Psoas muscle (tissue), 8 donors: ENCODE data around the gene FXYD4. TPM values are rescaled to one million over a fixed set of nuclear protein-coding genes. Genes with fewer than 3 reads are reported as not detected.
A peak's percentile ranks its signal among the peaks of the same experiment; 100 is the strongest.

Experiments used
- ATAC-seq, 4 donors: fragments of 200-7000 bp; cut with Tn5 transposase; one replicate each; pipeline ENCODE4 v1.9.1; 2020; ENCODE audit warnings: moderate library complexity in 3 of 4, mild to moderate bottlenecking in 2 of 4
- DNase-seq, 2 donors: peaks; one replicate each; pipeline ENCODE4 v3.0.0-alpha.2; 2020
- H3K27ac ChIP-seq: fragments of 200-600 bp; one replicate; pipeline ENCODE4 v1.8.0; 2022
- H3K27me3 ChIP-seq, 3 donors: fragments of 200-600 bp in 1 of 3; one replicate each; pipeline versions ENCODE4 v1.6.1 to v1.8.0; 2013 to 2022; ENCODE audit warnings: low read length in 2 of 3, mild to moderate bottlenecking in 2 of 3, moderate library complexity in 1 of 3; ENCODE audit not compliant: insufficient read depth in 3 of 3
- H3K36me3 ChIP-seq, 2 donors: fragments of 200-600 bp in 1 of 2; one replicate each; pipeline versions ENCODE4 v1.6.1 to v1.8.0; 2013 to 2022; ENCODE audit warnings: low read depth in 1 of 2, mild to moderate bottlenecking in 1 of 2, moderate library complexity in 1 of 2; ENCODE audit not compliant: insufficient read depth in 1 of 2
- H3K4me1 ChIP-seq: fragments of 200-600 bp; one replicate; pipeline ENCODE4 v1.8.0; 2022
- H3K4me3 ChIP-seq: fragments of 200-600 bp; one replicate; pipeline ENCODE4 v1.8.0; 2022; ENCODE audit warnings: mild to moderate bottlenecking
- H3K9me3 ChIP-seq: fragments of 200-600 bp; one replicate; pipeline ENCODE4 v1.8.0; 2022
- WGBS, 3 donors: extraction: QIAGEN DNeasy Blood & Tissue Kit; methylation state at CpG; one replicate each; pipeline versions ENCODE4 v1.1.6 to v1.1.7; 2013; 5-methylcytosine and 5-hydroxymethylcytosine counted together
- intact Hi-C, 2 donors: fragments of 100-400 bp; cut with DNase I; formaldehyde crosslinking; loops; one replicate each; pipeline versions ENCODE4 v1.11.0 to v1.14.2; 2022
- polyA plus RNA-seq, 3 donors: library from polyadenylated mRNA; stranded (reverse); fragments of 200-250 nt; gene quantifications; one replicate each; pipeline ENCODE4 v1.2.3, GENCODE V29; 2013
- total RNA-seq, 4 donors: library from RNA; stranded (reverse); fragmentation: NEBNext Ultra II Directional in 2 of 4; extraction: Animal tissue kit (Norgen Biotek cat#: 25700) in 2 of 4; gene quantifications; one replicate each; pipeline versions ENCODE4 v1.2.1 to v1.2.4, GENCODE V29; 2021 to 2023
- TF ChIP-seq, protein P1 (sequence below): fragments of 200-600 bp; IDR thresholded peaks from one replicate; pipeline ENCODE4 v1.8.0; 2022; ENCODE audit warnings: antibody characterized with exemption
- donor health status: healthy with polysubstance abuse.
- donor health status: DM: no; HTN: no; CAD: no; lungs with moderate emphysema.
- donor health status: Bipolar disorder and iron deficiency.
- donor health status: healthy.
- donor health status: DM: yes; HTN: yes; CAD: no.
- donor health status: DM: no; HTN: no; CAD: no.
- donor health status: DM: no; HTN: no; CAD: no.
- donor health status: DM: yes; HTN: yes; CAD: no.

FXYD4 gene
- total and polyA plus RNA-seq, 7 donors, result 0.18 to 3.0 (median 0.74) TPM; not detected in 4

DNA sequence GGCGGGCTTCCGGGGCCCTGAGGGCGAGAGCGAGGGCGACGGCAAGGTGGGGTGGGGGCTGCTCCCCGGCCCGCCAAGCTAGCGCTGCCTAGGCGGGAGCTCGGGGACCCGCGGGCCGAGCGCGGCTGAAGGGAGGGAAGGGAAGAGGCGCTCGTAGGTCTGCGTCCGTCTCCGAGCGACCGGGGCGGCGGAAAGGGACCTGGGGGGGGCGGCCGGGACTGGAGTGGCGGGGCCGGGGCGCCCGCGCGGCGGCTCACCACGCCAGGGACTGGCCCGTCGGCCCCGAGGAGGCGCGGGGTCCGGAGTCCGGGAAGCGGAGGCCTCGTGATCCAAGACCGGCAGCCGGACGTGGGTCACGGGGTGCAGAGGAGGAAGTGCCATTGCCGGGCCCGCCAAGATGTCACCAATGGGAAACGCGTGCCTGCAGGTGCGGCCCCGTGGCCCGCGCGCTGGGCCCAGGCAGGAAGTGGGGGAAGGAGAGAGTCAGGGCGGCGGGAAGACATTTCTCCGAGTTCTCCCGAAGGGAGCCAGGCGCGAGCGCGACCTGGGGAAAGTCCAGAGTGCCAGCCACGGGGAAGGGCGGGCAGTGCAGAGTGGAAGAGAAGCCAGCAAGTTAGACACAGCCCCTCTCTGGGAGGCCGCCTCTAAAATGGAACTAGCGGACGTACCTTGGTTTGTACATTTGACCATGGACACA is 25.6 kb downstream of the FXYD4 start:
- no peaks in the 10 kb centered on the region for H3K27me3 ChIP-seq
- peak; percentile 91 to 95 (median 92) for ATAC-seq
- TF ChIP-seq, protein P1, sequence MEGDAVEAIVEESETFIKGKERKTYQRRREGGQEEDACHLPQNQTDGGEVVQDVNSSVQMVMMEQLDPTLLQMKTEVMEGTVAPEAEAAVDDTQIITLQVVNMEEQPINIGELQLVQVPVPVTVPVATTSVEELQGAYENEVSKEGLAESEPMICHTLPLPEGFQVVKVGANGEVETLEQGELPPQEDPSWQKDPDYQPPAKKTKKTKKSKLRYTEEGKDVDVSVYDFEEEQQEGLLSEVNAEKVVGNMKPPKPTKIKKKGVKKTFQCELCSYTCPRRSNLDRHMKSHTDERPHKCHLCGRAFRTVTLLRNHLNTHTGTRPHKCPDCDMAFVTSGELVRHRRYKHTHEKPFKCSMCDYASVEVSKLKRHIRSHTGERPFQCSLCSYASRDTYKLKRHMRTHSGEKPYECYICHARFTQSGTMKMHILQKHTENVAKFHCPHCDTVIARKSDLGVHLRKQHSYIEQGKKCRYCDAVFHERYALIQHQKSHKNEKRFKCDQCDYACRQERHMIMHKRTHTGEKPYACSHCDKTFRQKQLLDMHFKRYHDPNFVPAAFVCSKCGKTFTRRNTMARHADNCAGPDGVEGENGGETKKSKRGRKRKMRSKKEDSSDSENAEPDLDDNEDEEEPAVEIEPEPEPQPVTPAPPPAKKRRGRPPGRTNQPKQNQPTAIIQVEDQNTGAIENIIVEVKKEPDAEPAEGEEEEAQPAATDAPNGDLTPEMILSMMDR, result no peak
- peak overlapping the region; percentile 75 for H3K4me3 ChIP-seq
- no peaks in the 10 kb centered on the region for H3K9me3 ChIP-seq
- 0 to 1% (median 0%) methylated on average over 34 to 67 of the region's 70 CpGs for WGBS, 3 donors
- peak overlapping the region; percentile 94 for H3K27ac ChIP-seq
- H3K4me1 ChIP-seq, result peaks cover 54% of the 10 kb centered on the region
- H3K36me3 ChIP-seq, result peaks cover 9 to 43% of the 10 kb centered on the region in 2 donors
- DNase-seq, result peak; percentile 88 to 92
- intact Hi-C loops, result loop anchor here (1.0 to 5.0 kb wide), 2 partner anchors 10 to 40 kb away; partner anchors contain the start of gene ZNF487 (in 1 of the 2)

DNA sequence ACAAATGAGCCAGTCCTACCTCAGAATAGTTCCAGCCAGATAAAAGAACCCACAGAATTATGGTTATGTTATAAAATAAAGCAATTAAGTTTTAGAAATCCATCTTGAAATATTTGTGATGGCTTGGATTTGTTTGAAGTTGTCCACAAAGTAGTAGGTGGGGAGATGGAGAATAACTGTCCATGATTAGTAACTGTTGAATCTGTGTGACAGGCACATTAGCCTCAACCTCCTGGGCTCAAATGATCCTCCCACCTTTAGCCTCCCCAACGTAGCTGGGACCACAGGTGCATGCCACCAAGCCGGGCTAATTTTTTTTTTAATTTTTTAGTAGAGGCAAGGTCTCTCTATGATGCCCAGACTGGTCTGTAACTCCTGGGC is 27.5 kb downstream of the FXYD4 start:
- H3K9me3 ChIP-seq, result no peaks in the 10 kb centered on the region
- peaks cover 4 to 31% of the 10 kb centered on the region in 2 donors for H3K36me3 ChIP-seq
- ATAC-seq (no peak), DNase-seq (no peak)
- H3K27me3 ChIP-seq, result no peaks in the 10 kb centered on the region
- H3K27ac ChIP-seq, result no peak overlapping the region
- intact Hi-C loops, result loop anchor here in 1 of 2 donors (5.0 kb wide), 1 partner anchor 38 kb away; the partner anchor contains the start of gene ZNF487
- TF ChIP-seq, protein P1, result no peak
- H3K4me3 ChIP-seq, result no peak overlapping the region
- 56 to 68% (median 66%) methylated on average over 2 of the region's 2 CpGs for WGBS, 3 donors
- H3K4me1 ChIP-seq, result peaks cover 67% of the 10 kb centered on the region

DNA sequence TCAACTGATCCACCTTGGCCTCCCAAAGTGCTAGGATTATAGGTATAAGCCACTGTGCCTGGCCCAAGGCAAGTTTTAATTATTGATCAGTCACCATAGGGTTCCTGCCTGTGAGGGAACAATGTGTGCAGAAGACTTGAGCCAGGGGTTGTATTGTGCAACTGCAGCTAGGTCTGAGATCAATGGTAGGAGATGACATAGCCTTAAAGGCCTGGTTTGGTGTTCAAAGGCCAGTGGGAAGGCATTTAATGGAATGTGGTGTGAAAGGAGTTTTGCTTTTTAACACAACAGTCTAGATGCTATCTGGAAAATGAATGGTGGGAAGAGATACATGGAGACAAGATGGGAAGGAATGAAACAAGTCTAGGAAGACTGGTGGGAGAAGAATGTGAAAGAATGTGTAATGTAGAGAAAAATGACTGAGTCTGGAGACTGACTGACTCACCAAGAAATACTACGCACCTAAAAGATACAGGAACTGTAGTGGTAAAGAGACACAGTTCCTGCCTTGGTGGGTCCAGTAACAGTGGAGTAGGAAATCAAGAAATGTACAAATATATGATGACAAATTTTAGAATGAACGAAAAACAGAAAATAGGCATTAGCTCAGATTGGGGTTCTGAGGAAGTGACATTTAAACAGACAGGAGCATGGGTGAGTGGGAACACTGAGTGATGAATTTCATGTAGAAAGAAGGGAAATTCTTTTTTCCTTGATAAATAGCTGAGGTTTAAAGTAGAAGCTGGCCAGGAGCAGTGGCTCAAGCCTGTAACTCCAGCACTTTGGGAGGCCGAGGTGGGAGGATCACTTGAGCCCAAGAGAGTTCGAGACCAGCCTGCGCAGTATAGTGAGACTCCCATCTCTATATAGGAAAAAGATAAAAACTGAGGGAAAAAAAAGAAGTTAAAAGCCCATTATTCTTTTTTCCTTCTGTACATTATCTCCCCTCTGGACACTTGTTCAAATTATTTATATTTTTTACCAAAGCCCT is 28.2 kb downstream of the FXYD4 start:
- Histone ChIP-seq H3K27ac (no peak overlapping the region), H3K4me3 (no peak overlapping the region), H3K9me3 (no peaks in the 10 kb centered on the region), H3K27me3 (no peaks in the 10 kb centered on the region), H3K36me3 (peaks cover 4 to 24% of the 10 kb centered on the region in 2 donors), H3K4me1 (peaks cover 74% of the 10 kb centered on the region)
- ATAC-seq (no peak), DNase-seq (no peak)
- TF ChIP-seq, protein P1, result no peak
- 89 to 93% (median 92%) methylated on average over 5 of the region's 5 CpGs for WGBS, 3 donors
- intact Hi-C loops, result loop anchor here in 1 of 2 donors (5.0 kb wide), 1 partner anchor 38 kb away; the partner anchor contains the start of gene ZNF487

DNA sequence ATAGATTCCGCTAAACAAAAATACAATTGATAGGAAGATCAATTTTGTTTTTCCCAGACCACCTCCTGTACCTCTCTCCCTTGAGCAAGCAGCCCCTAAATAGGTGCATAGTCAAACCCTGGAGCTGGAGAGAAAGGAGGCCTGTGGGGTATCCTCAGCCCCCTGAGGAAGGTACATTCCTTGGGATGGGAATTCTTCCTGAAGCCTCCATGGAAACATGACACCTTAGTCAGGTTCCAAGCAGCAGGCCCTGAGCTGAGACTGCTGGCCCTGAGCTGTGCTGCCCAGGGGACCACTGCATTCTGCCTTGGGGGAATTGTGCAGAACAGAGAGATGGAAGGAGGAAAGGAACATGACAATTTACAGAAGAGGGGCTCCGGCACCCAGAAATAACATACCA is 30.2 kb downstream of the FXYD4 start:
- no peaks in the 10 kb centered on the region for H3K9me3 ChIP-seq
- H3K4me3 ChIP-seq, result no peak overlapping the region
- DNase-seq (no peak), ATAC-seq (no peak)
- H3K27me3 ChIP-seq, result no peaks in the 10 kb centered on the region
- H3K27ac ChIP-seq, result no peak overlapping the region
- WGBS, 3 donors, result 75 to 96% (median 78%) methylated on average over 2 of the region's 2 CpGs
- intact Hi-C loops, result no loop called here
- H3K4me1 ChIP-seq, result peaks cover 78% of the 10 kb centered on the region
- peaks cover 4 to 16% of the 10 kb centered on the region in 2 donors for H3K36me3 ChIP-seq
- TF ChIP-seq, protein P1, result no peak
